Caco-2 (cell line): ENCODE results near the gene MPIG6B. TPM values are rescaled to one million over a fixed set of nuclear protein-coding genes. Genes with fewer than 3 reads are reported as not detected.

ENCODE experiments used
- BruUV-seq: library from RNA; stranded (reverse); fragments of 400-500 nt; replicated peaks from 2 replicates; lab custom pipeline; 2021; lab: Mats Ljungman, UMichigan
- CTCF ChIA-PET: fragments of 300-600 bp; sonication (Branson Sonifier 250); formaldehyde crosslinking; loops from one replicate; lab custom pipeline; 2022; ENCODE audit warnings: antibody characterized with exemption; lab: Charles Lee
- POLR2A ChIA-PET: fragments of 300-600 bp; sonication (Branson Sonifier 250); formaldehyde crosslinking; loops from one replicate; lab custom pipeline; 2022; ENCODE audit warnings: antibody characterized with exemption; lab: Charles Lee
- DNase-seq, 2 experiments: peaks; one replicate each; pipeline versions ENCODE4 v3.0.0 to v3.0.0-alpha.2; 2020 to 2022
- H3K27me3 ChIP-seq: replicated peaks from 2 replicates; pipeline ENCODE4 v1.6.0; 2011; ENCODE audit warnings: low read length; ENCODE audit not compliant: control insufficient read depth, insufficient read depth
- H3K36me3 ChIP-seq: 2 replicates; pipeline ENCODE4 v1.5.1; 2011; ENCODE audit warnings: low read length; ENCODE audit not compliant: control insufficient read depth, insufficient read depth
- H3K4me1 ChIP-seq: fragments of 250-450 bp; sonication (Bioruptor Pico); 2 replicates; pipeline ENCODE4 v1.5.1; 2020; ENCODE audit warnings: mild to moderate bottlenecking
- H3K4me3 ChIP-seq: 2 replicates; pipeline ENCODE4 v1.5.1; 2011; ENCODE audit warnings: low read depth, mild to moderate bottlenecking, control low read depth, low read length
- H3K9me3 ChIP-seq: fragments of 250-450 bp; sonication (Bioruptor Pico); 2 replicates; pipeline ENCODE4 v1.5.1; 2020; ENCODE audit warnings: mild to moderate bottlenecking, moderate library complexity
- H3K27ac Mint-ChIP-seq: one replicate; pipeline ENCODE4 v1.8.0; 2022; ENCODE audit warnings: mixed read lengths; ENCODE audit not compliant: unreplicated experiment
- H3K27me3 Mint-ChIP-seq: one replicate; pipeline ENCODE4 v1.8.0; 2022; ENCODE audit warnings: mixed read lengths; ENCODE audit not compliant: insufficient read depth, unreplicated experiment
- H3K36me3 Mint-ChIP-seq: one replicate; pipeline ENCODE4 v1.8.0; 2022; ENCODE audit warnings: mild to moderate bottlenecking, mixed read lengths; ENCODE audit not compliant: insufficient read depth, unreplicated experiment
- H3K4me1 Mint-ChIP-seq: one replicate; pipeline ENCODE4 v1.8.0; 2022; ENCODE audit warnings: low read depth, mixed read lengths; ENCODE audit not compliant: unreplicated experiment
- H3K4me3 Mint-ChIP-seq: one replicate; pipeline ENCODE4 v1.8.0; 2022; ENCODE audit warnings: mild to moderate bottlenecking, moderate library complexity, mixed read lengths; ENCODE audit not compliant: unreplicated experiment
- H3K9me3 Mint-ChIP-seq: one replicate; pipeline ENCODE4 v1.8.0; 2022; ENCODE audit warnings: mixed read lengths; ENCODE audit not compliant: unreplicated experiment
- CTCF ChIP-seq, 2 experiments: fragments of 200-600 bp in 1 of 2; IDR thresholded peaks; 1 replicate in 1 of 2; 2 replicates in 1 of 2; pipeline versions ENCODE4 v1.5.1 to v1.8.0; 2011 to 2022; ENCODE audit warnings: antibody characterized with exemption in 1 of 2, control low read depth in 1 of 2, inconsistent platforms in 1 of 2, low read depth in 1 of 2, low read length in 1 of 2, mild to moderate bottlenecking in 1 of 2, moderate library complexity in 1 of 2; ENCODE audit not compliant: insufficient read depth in 1 of 2, severe bottlenecking in 1 of 2, unreplicated experiment in 1 of 2
- intact Hi-C: fragments of 100-400 bp; cut with micrococcal nuclease; formaldehyde crosslinking; loops from one replicate; pipeline ENCODE4 v1.10.0; 2022; ENCODE audit not compliant: unreplicated experiment
- total RNA-seq: library from RNA; stranded (reverse); gene quantifications from 2 replicates; pipeline ENCODE4 v1.2.3, GENCODE V29; 2022

MPIG6B gene
- total RNA-seq, 1 experiment from 2014 or later, result not detected

GRCh38 chr6:31761343-31761742, 38.2 kb downstream of the MPIG6B start:
- CTCF ChIA-PET, result interaction anchor here (1.4 kb wide), 1 partner anchor 9 kb away, joined by 3 read pairs; no protein-coding TSS in a partner anchor
- H3K27me3 Mint-ChIP-seq, result no peaks in the 10 kb centered on the region

DNA sequence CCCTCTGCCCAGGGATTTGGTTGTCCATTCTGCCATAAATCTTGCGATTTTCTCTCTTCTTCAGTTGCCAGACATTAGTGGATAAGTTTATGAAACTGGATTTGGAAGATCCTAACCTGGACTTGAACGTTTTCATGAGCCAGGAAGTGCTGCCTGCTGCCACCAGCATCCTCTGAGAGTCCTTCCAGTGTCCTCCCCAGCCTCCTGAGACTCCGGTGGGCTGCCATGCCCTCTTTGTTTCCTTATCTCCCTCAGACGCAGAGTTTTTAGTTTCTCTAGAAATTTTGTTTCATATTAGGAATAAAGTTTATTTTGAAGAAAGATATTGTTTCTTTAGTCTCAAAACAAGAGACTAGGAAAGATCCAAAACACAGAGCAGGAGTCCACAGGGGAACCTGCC, 39.2 kb downstream of the MPIG6B start, which contains the start of gene SAPCD1:
Gene SAPCD1, plus strand, starts transcription at position 301 of the 400 bp plus-strand sequence. CDS start 399 bp downstream, outside the sequence.
- Mint-ChIP-seq H3K4me3 (peak within 1 kb of the TSS; percentile 4), H3K36me3 (peaks cover 29% of the 10 kb centered on the region), H3K27ac (peak within 1 kb of the TSS; percentile 29), H3K27me3 (no peaks in the 10 kb centered on the region), H3K4me1 (peaks cover 10% of the 10 kb centered on the region), H3K9me3 (no peaks in the 10 kb centered on the region)
- intact Hi-C loops, result loop anchor here (2.0 kb wide), 1 partner anchor 24 kb away; no protein-coding TSS in a partner anchor
- Histone ChIP-seq H3K27me3 (no peaks in the 10 kb centered on the region), H3K36me3 (0 out of 2 replicates have a peak, but pooled peaks cover 1% of the 10 kb centered on the region), H3K4me3 (no peak within 1 kb of the TSS), H3K9me3 (no peaks in the 10 kb centered on the region), H3K4me1 (peaks cover 7% of the 10 kb centered on the region)
- no peak for DNase-seq
- TF ChIP-seq CTCF (IDR thresholded peaks at IDR 0.05; ENCODE audit: insufficient read depth in 1 of 2, low read depth in 1 of 2, low read length in 1 of 2, severe bottlenecking in 1 of 2, unreplicated experiment in 1 of 2), result no peak
- BruUV-seq, result TSS peak; percentile 10
- ChIA-PET POLR2A (interaction anchor here (0.9 kb wide), 1 partner anchor 33 kb away, joined by 3 read pairs; no protein-coding TSS in a partner anchor), CTCF (no interaction called here)

More at GRCh38 chr6:31761343-31761742, 38.2 kb downstream of the MPIG6B start:
- peaks cover 31% of the 10 kb centered on the region for H3K36me3 Mint-ChIP-seq
- Histone ChIP-seq H3K27me3 (no peaks in the 10 kb centered on the region), H3K4me3 (no peak overlapping the region), H3K9me3 (no peaks in the 10 kb centered on the region), H3K4me1 (peaks cover 5% of the 10 kb centered on the region), H3K36me3 (0 out of 2 replicates have a peak, but pooled peaks cover 1% of the 10 kb centered on the region)
- no TSS peak for BruUV-seq
- no peak for TF ChIP-seq CTCF (IDR thresholded peaks at IDR 0.05; ENCODE audit: insufficient read depth in 1 of 2, low read depth in 1 of 2, low read length in 1 of 2, severe bottlenecking in 1 of 2, unreplicated experiment in 1 of 2)
- H3K9me3 Mint-ChIP-seq, result no peaks in the 10 kb centered on the region
- H3K4me3 Mint-ChIP-seq, result no peak overlapping the region
- no peak for DNase-seq
- intact Hi-C loops, result no loop called here
- POLR2A ChIA-PET, result no interaction called here
- no peak overlapping the region for H3K27ac Mint-ChIP-seq
- H3K4me1 Mint-ChIP-seq, result peaks cover 10% of the 10 kb centered on the region

- Mint-ChIP-seq H3K9me3 (no peaks in the 10 kb centered on the region), H3K4me1 (peaks cover 10% of the 10 kb centered on the region), H3K27me3 (no peaks in the 10 kb centered on the region), H3K27ac (peak overlapping the region; percentile 29), H3K4me3 (peak overlapping the region; percentile 4), H3K36me3 (peaks cover 22% of the 10 kb centered on the region)
- H3K36me3 ChIP-seq, result 0 out of 2 replicates have a peak, but pooled peaks cover 1% of the 10 kb centered on the region
- H3K4me1 ChIP-seq, result peaks cover 9% of the 10 kb centered on the region
- POLR2A ChIA-PET, result interaction anchor here (0.6 to 0.9 kb wide), 2 partner anchors 24 to 33 kb away, joined by 3 to 14 read pairs; no protein-coding TSS in a partner anchor
- H3K9me3 ChIP-seq, result no peaks in the 10 kb centered on the region
- no peak for TF ChIP-seq CTCF (IDR thresholded peaks at IDR 0.05; ENCODE audit: insufficient read depth in 1 of 2, low read depth in 1 of 2, low read length in 1 of 2, severe bottlenecking in 1 of 2, unreplicated experiment in 1 of 2)
- CTCF ChIA-PET, result interaction anchor here (0.6 to 0.8 kb wide), 2 partner anchors 60 to 82 kb away, joined by 3 to 6 read pairs; partner anchors contain the start of genes ABHD16A and LY6G5C
- no peak overlapping the region for H3K4me3 ChIP-seq
- H3K27me3 ChIP-seq, result no peaks in the 10 kb centered on the region
- intact Hi-C loops, result loop anchor here (1.0 to 2.0 kb wide), 2 partner anchors 24 to 34 kb away; partner anchors contain the start of gene DDAH2
- no TSS peak for BruUV-seq
- no peak for DNase-seq
Measured at GRCh38 chr6:31762878-31763618, 39.9 kb downstream of the MPIG6B start.
